Colon (tissue), 2 donors: Measurements from ENCODE around the gene MRPL20.
"Not testable (repeated sequence)": the region's sequence is repeated elsewhere in the genome, so short reads cannot be mapped to it uniquely, and the experiment has no call there.

Experiments
- FAIRE-seq: peaks from 2 replicates; lab custom pipeline; 2012; peaks lifted over from hg19 to GRCh38; lab: Jason Lieb, UNC
- donor health status: control.
- donor health status: control.

MRPL20 gene

GRCh38 chr1:1406101-1406820 lies 832 bp downstream of the MRPL20 start:
- FAIRE-seq: no peak

- FAIRE-seq: no peak
Observed at GRCh38 chr1:1403653-1404052, 3.4 kb downstream of the MRPL20 start.

GRCh38 chr1:1402901-1403392 lies 4.1 kb downstream of the MRPL20 start:
- FAIRE-seq: not testable (repeated sequence)

GRCh38 chr1:1402072-1402900 lies 4.8 kb downstream of the MRPL20 start:
- no peak for FAIRE-seq

GRCh38 chr1:1401457-1402010 lies 5.6 kb downstream of the MRPL20 start:
- FAIRE-seq: no peak

- no peak for FAIRE-seq
Observed at GRCh38 chr1:1400576-1401456, 6.3 kb downstream of the MRPL20 start.

- FAIRE-seq: no peak
Observed at GRCh38 chr1:1399872-1400575, 7.1 kb downstream of the MRPL20 start.

GRCh38 chr1:1399187-1399871 lies 7.8 kb downstream of the MRPL20 start, which contains the start of gene CCNL2:
Gene CCNL2, minus strand, starts transcription at chr1:1399335. Its CDS starts 29 bp downstream, at chr1:1399306.
- FAIRE-seq: no peak

GRCh38 chr1:1398677-1399186 lies 8.4 kb downstream of the MRPL20 start:
- no peak for FAIRE-seq

GRCh38 chr1:1397839-1398523 lies 9.1 kb downstream of the MRPL20 start:
- FAIRE-seq: no peak

- no peak for FAIRE-seq
Observed at GRCh38 chr1:1395166-1395565, 11.9 kb downstream of the MRPL20 start.

GRCh38 chr1:1394116-1394515 lies 13.0 kb downstream of the MRPL20 start:
- FAIRE-seq: no peak

- FAIRE-seq: no peak
Observed at GRCh38 chr1:1393428-1393827, 13.7 kb downstream of the MRPL20 start.

GRCh38 chr1:1393014-1393413 lies 14.1 kb downstream of the MRPL20 start:
- FAIRE-seq: no peak

- FAIRE-seq: no peak
Observed at GRCh38 chr1:1391225-1391624, 15.9 kb downstream of the MRPL20 start.

GRCh38 chr1:1390675-1391074 lies 16.4 kb downstream of the MRPL20 start:
- no peak for FAIRE-seq

- FAIRE-seq: no peak
Observed at GRCh38 chr1:1388078-1388472, 19.0 kb downstream of the MRPL20 start.

- no peak for FAIRE-seq
Observed at GRCh38 chr1:1387098-1388077, 19.7 kb downstream of the MRPL20 start.

- no peak for FAIRE-seq
Observed at GRCh38 chr1:1385931-1386330, 21.2 kb downstream of the MRPL20 start.
